GM15510 (cell line): ENCODE measurements around the gene ZDHHC8.

ENCODE experiments used
- POLR2A ChIP-seq: IDR thresholded peaks from 3 replicates; pipeline ENCODE4 v1.6.1; 2011; ENCODE audit warnings: borderline replicate concordance; ENCODE audit not compliant: insufficient read length; ENCODE audit errors: extremely low read depth

Gene ZDHHC8

GRCh38 chr22:20131597-20131858 is at the start of gene ZDHHC8:
ZDHHC8 (plus strand) TSS chr22:20131804; CDS start chr22:20131948, 144 bp downstream.
- TF ChIP-seq POLR2A, result no peak

GRCh38 chr22:20083157-20083890 is 48.3 kb upstream of the ZDHHC8 start:
- no peak for TF ChIP-seq POLR2A

GRCh38 chr22:20083891-20084546 is 47.6 kb upstream of the ZDHHC8 start:
- TF ChIP-seq POLR2A, result no peak

GRCh38 chr22:20084547-20085413 is 46.8 kb upstream of the ZDHHC8 start:
- no peak for TF ChIP-seq POLR2A

GRCh38 chr22:20085651-20086050 is 46.0 kb upstream of the ZDHHC8 start:
- no peak for TF ChIP-seq POLR2A

- TF ChIP-seq POLR2A, result no peak
These were observed 45.5 kb upstream of the ZDHHC8 start for GRCh38 chr22:20086101-20086599.

- TF ChIP-seq POLR2A, result no peak
These were observed 44.8 kb upstream of the ZDHHC8 start for GRCh38 chr22:20086763-20087162.

- TF ChIP-seq POLR2A, result no peak
These were observed 44.0 kb upstream of the ZDHHC8 start for GRCh38 chr22:20087319-20088262.

GRCh38 chr22:20088263-20088648 is 43.3 kb upstream of the ZDHHC8 start:
- TF ChIP-seq POLR2A, result no peak

- no peak for TF ChIP-seq POLR2A
These were observed 42.2 kb upstream of the ZDHHC8 start for GRCh38 chr22:20089226-20089976.

- no peak for TF ChIP-seq POLR2A
These were observed 41.5 kb upstream of the ZDHHC8 start for GRCh38 chr22:20089977-20090729.

- no peak for TF ChIP-seq POLR2A
These were observed 40.8 kb upstream of the ZDHHC8 start for GRCh38 chr22:20090730-20091240.
